GM18951 (cell line): ENCODE results near the gene PLXNB2.
A peak's percentile ranks its signal among the peaks of the same experiment; 100 is the strongest.

ENCODE experiments used
- POLR2A ChIP-seq: IDR thresholded peaks from 4 replicates; pipeline ENCODE4 v1.6.1; 2011; ENCODE audit warnings: mild to moderate bottlenecking; ENCODE audit not compliant: insufficient read length, insufficient read depth; ENCODE audit errors: extremely low read depth
- in situ Hi-C: fragments of 300-500 bp; cut with MboI; formaldehyde crosslinking; loops from one replicate; pipeline ENCODE4 v1.12.0; 2022; ENCODE audit warnings: low sequenced_read_pairs, mixed read lengths, inconsistent platforms; ENCODE audit not compliant: unreplicated experiment

Gene PLXNB2

DNA sequence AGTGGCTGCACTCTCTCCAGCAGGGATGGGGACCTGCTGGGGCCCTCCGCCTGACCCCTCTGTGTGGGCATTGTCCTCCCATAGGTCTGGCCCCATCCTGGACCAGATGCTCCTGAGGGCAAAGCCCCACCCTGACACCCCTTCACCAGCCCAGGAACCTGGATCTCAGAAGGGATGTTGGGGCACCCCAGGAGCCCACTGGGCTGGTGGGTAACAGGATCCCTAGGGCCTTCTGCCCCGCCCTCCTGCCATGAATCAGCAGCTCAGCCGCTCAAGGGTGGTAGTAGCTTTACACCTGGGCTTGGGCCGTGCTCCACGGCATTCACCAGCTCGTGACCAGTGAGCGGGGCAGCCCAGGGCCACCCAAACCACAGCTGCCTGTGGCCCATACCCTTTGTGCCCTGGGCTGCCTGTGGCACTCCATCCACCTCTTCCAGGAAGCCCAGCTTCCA, 45.0 kb downstream of the PLXNB2 start:
- in situ Hi-C loops, result no loop called here
- TF ChIP-seq POLR2A, result no peak

- TF ChIP-seq POLR2A, result peak; percentile 13
- in situ Hi-C loops, result no loop called here
Measured at GRCh38 chr22:50261615-50262459, 45.6 kb downstream of the PLXNB2 start, which contains the start of gene MAPK12. Gene MAPK12, minus strand, starts transcription at chr22:50261683. Its CDS starts 174 bp downstream, at chr22:50261509.

DNA sequence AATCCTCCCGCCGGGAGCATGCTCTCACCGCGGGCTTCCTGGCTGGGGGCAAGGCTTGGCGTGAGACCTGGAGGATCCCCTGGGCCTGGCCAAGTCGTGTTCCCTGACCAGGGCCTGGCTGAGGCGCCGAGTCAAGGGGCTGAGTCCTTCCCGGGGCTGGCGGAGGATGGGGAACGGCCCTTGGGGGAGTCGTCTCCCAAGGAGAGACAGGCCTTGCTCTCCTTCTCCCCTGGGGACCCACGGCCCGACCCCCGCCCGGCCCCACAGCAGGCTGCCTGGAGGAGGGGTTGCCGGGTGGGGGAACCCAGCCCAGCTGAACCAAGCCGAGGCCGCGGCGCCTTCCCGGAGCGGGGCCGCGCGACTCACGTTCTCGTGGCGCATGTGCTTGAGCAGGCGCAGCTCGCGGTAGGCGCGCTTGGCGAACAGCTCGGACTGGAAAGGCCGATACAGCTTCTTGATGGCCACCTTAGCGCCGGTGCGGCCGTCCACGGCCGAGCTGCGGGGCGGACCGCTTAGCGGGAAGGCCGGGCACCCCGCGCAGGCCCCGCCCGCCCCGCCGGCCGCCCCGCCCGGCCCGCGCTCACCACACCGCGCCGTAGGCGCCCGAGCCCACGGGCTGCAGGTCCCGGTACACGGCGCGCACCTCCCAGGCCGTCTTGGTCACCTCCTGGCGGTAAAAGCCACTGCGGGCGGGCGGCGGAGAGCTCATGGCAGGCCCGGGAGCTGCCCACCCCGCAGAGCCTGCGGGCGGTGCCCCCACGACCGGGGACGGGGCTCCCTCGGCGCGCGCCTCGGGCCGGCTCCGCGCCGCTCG, 46.4 kb downstream of the PLXNB2 start:
- peak; percentile 42 for TF ChIP-seq POLR2A
- in situ Hi-C loops, result no loop called here

DNA sequence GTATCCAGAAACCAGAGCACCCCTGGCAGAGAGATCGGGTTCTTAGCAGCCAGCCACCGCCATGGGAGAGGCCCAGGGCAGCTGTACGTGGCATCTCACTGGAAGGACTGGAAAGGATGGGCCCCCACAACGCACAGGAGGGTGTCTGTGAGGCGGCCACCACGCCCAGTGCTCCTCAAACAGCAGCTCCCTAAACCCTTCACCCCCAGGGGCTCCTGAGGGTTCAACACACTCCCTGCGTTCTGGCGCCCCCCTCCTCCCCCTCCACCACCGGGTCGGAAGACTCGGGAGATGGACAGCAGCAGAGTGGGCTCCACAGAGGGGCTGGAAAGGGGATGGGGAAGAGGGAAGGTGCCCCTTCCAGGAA, 47.0 kb downstream of the PLXNB2 start:
- in situ Hi-C loops, result no loop called here
- no peak for TF ChIP-seq POLR2A

DNA sequence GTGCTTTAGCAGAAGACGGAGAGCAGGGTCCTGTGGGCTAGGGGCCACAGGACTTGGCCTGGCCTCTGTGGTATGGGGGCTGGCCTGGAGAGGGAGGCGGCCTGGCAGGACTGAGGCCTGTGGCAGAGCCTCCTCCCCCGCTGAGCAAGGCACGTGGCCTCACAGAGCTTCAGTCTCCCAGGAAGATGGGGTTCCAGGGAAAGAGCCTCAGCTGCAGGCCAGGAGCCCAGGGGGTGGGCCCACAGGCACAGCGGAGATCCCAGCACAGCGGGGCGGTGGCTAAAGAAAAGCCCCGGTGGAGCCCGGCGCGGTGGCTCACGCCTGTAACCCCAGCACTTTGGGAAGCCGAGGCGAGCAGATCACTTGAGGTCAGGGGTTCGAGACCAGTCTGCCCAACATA, 48.1 kb downstream of the PLXNB2 start:
- no peak for TF ChIP-seq POLR2A
- in situ Hi-C loops, result no loop called here

- in situ Hi-C loops, result no loop called here
Measured at GRCh38 chr22:50258361-50259292, 48.8 kb downstream of the PLXNB2 start.

DNA sequence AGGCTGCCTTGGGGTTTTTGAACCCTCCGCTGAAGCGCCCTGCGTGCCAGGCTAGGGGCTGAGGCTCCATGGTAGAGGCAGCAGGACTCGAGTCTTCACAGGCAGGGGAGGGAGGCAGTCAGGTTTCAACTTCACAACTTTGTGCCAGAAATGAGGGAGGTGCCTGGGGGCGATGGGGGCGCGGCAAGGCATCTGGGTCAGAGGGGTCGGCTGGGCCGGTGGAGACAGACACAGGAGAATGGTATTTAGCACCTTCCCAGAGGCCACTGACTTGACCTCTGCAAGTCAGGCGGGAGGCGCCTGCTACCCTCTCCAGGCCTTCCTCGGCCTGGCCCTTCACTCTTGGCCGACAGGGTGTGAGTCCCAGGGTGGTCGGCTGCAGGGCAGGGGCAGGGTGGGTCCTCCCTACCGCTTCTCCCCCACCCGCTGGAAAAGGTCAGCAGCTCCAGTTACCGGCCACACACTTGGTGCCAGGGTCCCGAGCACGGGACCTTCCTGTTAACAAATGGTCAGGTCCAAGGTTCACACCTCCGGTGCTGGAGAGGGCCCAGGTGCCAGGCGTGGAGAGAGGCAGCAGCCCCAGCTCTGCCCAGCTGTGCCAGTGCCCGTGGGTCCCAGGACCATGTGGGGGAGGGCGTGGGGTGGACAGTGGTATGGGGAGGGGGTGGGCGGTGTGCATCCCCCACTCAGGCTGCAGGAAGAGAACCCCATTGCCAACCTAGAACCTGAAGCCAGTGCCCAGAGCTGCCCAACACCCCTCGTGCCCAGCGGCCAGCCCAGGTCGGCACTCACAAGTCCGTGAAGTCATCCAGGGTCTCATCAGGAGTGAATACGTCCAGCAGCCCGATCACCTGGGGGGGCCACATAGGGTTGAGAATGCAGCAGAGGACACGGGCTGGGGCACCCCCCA, 49.7 kb downstream of the PLXNB2 start:
- no peak for TF ChIP-seq POLR2A
- in situ Hi-C loops, result no loop called here

More at GRCh38 chr22:50258361-50259292, 48.8 kb downstream of the PLXNB2 start:
- TF ChIP-seq POLR2A, result no peak

DNA sequence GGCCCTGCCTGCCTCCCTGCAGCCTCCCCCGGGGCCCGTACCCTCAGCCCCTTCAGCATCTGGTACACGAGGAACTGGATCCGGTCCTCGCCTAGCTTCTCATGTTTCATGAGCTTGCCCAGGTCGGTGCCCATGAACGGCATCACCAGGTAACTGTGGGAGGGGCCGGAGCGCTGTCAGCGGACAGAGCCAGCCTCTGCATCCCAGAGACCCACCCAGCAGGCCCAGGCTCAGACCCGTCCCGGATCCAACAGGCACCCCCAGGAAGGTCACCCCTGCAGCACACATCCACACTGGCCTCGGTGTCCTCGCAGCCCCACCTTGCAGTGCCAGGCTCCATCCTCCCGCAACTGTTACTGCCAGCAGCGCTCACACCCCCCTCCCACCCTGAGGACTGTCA, 50.4 kb downstream of the PLXNB2 start:
- in situ Hi-C loops, result no loop called here
- no peak for TF ChIP-seq POLR2A

- TF ChIP-seq POLR2A, result no peak
- in situ Hi-C loops, result no loop called here
Measured at GRCh38 chr22:50256258-50256862, 51.1 kb downstream of the PLXNB2 start.

DNA sequence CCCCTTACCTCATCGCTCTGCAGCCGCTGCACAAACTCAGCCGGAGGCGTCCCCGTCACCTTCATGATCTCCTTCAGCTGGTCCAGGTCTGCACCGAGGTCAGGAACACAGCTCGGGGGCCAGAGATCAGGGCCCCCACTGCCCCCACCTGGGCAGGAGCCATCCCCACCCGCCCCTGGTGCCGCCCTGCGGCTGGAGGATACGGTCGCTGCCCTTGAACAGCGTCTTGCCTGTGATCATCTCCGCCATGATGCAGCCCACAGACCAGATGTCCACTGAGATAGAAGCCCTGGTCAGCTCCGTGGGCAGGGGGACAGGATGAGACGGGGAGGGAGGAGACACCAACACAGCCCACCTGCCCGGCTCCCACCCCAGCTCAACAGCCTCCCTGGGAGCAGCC, 51.8 kb downstream of the PLXNB2 start:
- in situ Hi-C loops, result no loop called here
- TF ChIP-seq POLR2A, result no peak

DNA sequence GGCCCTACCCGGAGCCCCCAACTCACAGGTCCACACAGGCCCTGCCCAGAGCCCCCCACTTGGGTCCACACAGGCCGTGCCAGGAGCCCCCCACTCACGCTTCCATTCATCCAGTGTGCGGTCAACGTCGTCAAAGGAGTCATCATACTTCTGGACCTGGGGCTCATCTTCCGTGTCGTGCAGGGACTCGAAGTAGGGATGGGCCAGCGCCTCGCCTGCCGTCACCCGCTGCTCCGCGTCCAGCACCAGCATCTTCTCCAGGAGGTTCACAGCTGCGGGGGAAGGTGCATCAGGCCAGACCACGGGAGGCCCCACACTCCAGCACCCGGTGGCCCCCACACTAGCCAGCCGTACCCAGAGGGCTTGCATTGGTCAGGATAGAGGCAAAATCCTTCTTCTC, 52.3 kb downstream of the PLXNB2 start:
- in situ Hi-C loops, result no loop called here

More for the DNA sequence above, 52.3 kb downstream of the PLXNB2 start:
- TF ChIP-seq POLR2A, result no peak
